GM12864 (cell line): ENCODE results near the gene RPS27L.

Experiments used
- DNase-seq: peaks from one replicate; pipeline ENCODE4 v3.0.0-alpha.2; 2011; ENCODE audit warnings: low read depth
- H3K4me3 ChIP-seq: 2 replicates; pipeline ENCODE4 v1.5.1; 2011; ENCODE audit warnings: mild to moderate bottlenecking, low read depth, low read length, control low read depth
- CTCF ChIP-seq: IDR thresholded peaks from 2 replicates; pipeline ENCODE4 v1.5.1; 2011; ENCODE audit warnings: low read depth, mild to moderate bottlenecking, moderate library complexity, low read length, control low read depth, inconsistent platforms; ENCODE audit errors: missing control alignments

The RPS27L gene

GRCh38 chr15:63124506-63124905, 32.8 kb downstream of the RPS27L start:
- TF ChIP-seq CTCF, result no peak
- DNase-seq, result no peak
- no peak overlapping the region for H3K4me3 ChIP-seq

DNA sequence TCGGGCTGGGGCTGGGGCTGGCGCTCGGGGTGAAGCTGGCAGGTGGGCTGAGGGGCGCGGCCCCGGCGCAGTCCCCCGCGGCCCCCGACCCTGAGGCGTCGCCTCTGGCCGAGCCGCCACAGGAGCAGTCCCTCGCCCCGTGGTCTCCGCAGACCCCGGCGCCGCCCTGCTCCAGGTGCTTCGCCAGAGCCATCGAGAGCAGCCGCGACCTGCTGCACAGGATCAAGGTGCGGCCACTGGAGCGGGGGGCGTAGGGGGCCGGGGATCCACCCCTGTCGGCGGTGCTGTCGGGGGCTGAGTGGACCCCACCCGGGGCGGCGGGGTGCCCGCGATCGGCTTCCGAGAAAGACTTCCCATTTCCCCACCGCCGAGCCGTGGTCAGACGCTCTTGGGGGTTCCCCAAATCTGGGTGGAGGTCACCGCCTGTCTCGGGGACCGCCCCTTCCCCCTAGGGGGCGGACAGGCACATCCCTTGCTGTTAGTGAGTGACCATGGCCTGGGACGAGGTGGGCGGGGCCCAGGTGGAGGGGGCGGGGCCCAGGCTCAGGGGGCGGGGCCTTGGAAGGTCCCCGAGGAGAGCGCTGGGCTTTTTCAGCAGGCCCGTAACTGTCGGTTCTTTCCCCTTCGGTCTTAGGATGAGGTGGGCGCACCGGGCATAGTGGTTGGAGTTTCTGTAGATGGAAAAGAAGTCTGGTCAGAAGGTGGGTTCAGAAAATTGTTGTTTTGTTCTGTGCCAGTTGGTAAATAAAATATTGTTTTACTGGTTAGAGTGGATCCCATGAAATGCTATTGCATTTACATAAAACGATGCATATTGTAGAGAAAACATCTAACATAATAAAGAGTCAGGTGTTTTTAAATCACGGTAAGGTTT, 35.0 kb downstream of the RPS27L start:
- TF ChIP-seq CTCF, result no peak
- peak overlapping the region; percentile 80 for H3K4me3 ChIP-seq
- DNase-seq, result peak; percentile 55

DNA sequence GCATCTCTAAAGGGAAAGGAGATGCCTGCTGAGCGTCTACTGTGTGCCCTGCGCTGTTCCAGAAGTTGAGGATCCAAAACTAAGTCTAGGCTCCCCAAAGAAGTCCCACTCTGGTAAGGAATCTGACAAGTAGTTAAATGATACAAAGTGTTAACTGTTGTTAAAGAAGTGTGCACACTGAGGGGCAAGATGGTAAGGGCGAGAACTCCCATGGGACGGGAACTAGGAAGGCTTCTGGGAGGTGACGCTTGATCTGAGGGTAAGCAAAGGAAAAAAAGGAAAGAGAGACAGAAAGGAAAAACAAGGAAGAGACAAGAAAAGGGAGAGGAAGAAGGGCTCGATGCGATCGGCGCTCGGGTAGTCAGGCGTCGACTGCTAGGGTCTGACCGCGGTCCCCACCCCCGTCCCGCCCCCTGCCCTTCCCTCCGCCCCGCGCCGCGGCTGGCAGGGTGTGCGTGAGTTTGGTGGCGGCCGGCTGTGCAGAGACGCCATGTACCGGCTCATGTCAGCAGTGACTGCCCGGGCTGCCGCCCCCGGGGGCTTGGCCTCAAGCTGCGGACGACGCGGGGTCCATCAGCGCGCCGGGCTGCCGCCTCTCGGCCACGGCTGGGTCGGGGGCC, 35.8 kb downstream of the RPS27L start, which contains the start of gene LACTB:
LACTB (plus strand) TSS at position 480 of the 620 bp plus-strand sequence; CDS start at position 491, 11 bp downstream.
- H3K4me3 ChIP-seq, result peak within 1 kb of the TSS; percentile 80
- DNase-seq, result peak; percentile 54
- TF ChIP-seq CTCF, result no peak

DNA sequence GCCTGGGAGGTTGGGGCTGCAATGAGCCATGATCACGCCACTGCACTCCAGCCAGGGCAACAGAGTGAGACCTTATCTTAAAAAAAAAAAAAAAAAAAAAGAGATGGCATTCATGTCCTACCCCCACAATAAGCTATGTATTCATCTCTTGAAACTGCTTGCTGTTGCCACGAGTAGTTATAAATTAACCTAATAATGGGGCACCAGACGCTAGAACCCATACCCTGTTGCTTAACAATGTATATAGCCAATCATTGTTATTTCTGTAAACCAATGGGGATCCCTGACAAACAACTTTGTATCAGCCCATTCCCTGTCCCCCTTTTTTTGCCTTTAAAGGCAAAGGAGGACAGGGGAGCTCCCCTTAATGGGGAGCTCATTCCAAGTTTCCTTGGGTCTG, 38.4 kb downstream of the RPS27L start:
- no peak for TF ChIP-seq CTCF
- H3K4me3 ChIP-seq, result no peak overlapping the region
- DNase-seq, result no peak

- TF ChIP-seq CTCF, result no peak
- DNase-seq, result no peak
- H3K4me3 ChIP-seq, result no peak overlapping the region
These were observed 42.8 kb downstream of the RPS27L start for GRCh38 chr15:63114465-63114864.

- TF ChIP-seq CTCF, result no peak
- no peak for DNase-seq
- H3K4me3 ChIP-seq, result no peak overlapping the region
These were observed 44.4 kb downstream of the RPS27L start for GRCh38 chr15:63112871-63113270.
